K562 (cell line): ENCODE data around the gene TNP1. TPM values are rescaled to one million over a fixed set of nuclear protein-coding genes. Genes with fewer than 3 reads are reported as not detected.

Source experiments
- ATAC-seq: fragments of 200-7000 bp; cut with Tn5 transposase; 3 replicates; pipeline ENCODE4 v1.9.1; 2020; ENCODE audit warnings: moderate library complexity
- BruUV-seq: library from RNA; stranded (reverse); fragments of 400-500 nt; replicated peaks from 2 replicates; lab custom pipeline; 2021; lab: Mats Ljungman, UMichigan
- CTCF ChIA-PET: fragments of 300-600 bp; formaldehyde crosslinking; extraction: SDS; loops from one replicate; lab custom pipeline; 2021; ENCODE audit warnings: low intra/inter-chr PET ratio; lab: Yijun Ruan, JAX
- POLR2A ChIA-PET: fragments of 300-600, 350-650 bp; sonication (Branson Sonifier 250); formaldehyde crosslinking; extraction: SDS; loops from one replicate; lab custom pipeline; 2021; ENCODE audit warnings: antibody characterized with exemption, inconsistent platforms; lab: Yijun Ruan, JAX
- DNase-seq, 4 experiments: peaks; one replicate each; pipeline versions ENCODE4 v3.0.0 to v3.0.0-alpha.2; 2011 to 2018; ENCODE audit warnings: low spot score in 3 of 4, mixed read lengths in 3 of 4; ENCODE audit errors: extremely low read depth in 1 of 4
- FAIRE-seq: peaks from 2 replicates; lab custom pipeline; 2011; peaks lifted over from hg19 to GRCh38; lab: Jason Lieb, UNC
- H2AFZ ChIP-seq: 2 replicates; pipeline ENCODE4 v1.6.0; 2011; ENCODE audit warnings: low read depth, low read length, control low read depth, inconsistent platforms
- H3K27ac ChIP-seq: fragments of 200-600 bp; 3 replicates; pipeline ENCODE4 v1.8.0; 2011; ENCODE audit warnings: low read depth, mild to moderate bottlenecking, control low read depth, inconsistent platforms, low read length, moderate library complexity, mixed read lengths; ENCODE audit errors: extremely low read depth
- H3K27me3 ChIP-seq, 2 experiments: fragments of 300-600 bp in 1 of 2; 2 replicates in 1 of 2; 3 replicates in 1 of 2; pipeline versions ENCODE4 v1.6.0 to v1.8.0; 2011; ENCODE audit warnings: inconsistent platforms in 2 of 2, low read length in 2 of 2, mild to moderate bottlenecking in 1 of 2, mixed read lengths in 1 of 2, moderate library complexity in 1 of 2; ENCODE audit not compliant: control insufficient read depth in 2 of 2, insufficient read depth in 2 of 2
- H3K36me3 ChIP-seq: fragments of 300-600 bp; 3 replicates; pipeline ENCODE4 v1.8.0; 2011; ENCODE audit warnings: mild to moderate bottlenecking, low read length, inconsistent platforms; ENCODE audit not compliant: control insufficient read depth, insufficient read depth
- H3K4me1 ChIP-seq, 2 experiments: fragments of 200-600 bp in 1 of 2; replicated peaks in 1 of 2; 2 replicates in 1 of 2; 3 replicates in 1 of 2; pipeline versions ENCODE4 v1.5.1 to v1.8.0; 2011; ENCODE audit warnings: inconsistent platforms in 2 of 2, low read length in 2 of 2, mild to moderate bottlenecking in 1 of 2, mixed read lengths in 1 of 2, moderate library complexity in 1 of 2; ENCODE audit not compliant: control insufficient read depth in 2 of 2, insufficient read depth in 2 of 2
- H3K4me2 ChIP-seq: 2 replicates; pipeline ENCODE4 v1.6.1; 2011; ENCODE audit warnings: low read length, control low read depth, inconsistent platforms, mixed read lengths; ENCODE audit not compliant: insufficient read depth
- H3K4me3 ChIP-seq: fragments of 200-600 bp; sonication (generic), shearing (Covaris generic); 2 replicates; pipeline ENCODE4 v1.5.1; 2016; ENCODE audit warnings: control low read depth, inconsistent platforms
- H3K79me2 ChIP-seq: fragments of 200-600 bp; 3 replicates; pipeline ENCODE4 v1.8.0; 2011; ENCODE audit warnings: low read length, inconsistent platforms; ENCODE audit not compliant: control insufficient read depth, insufficient read depth
- H3K9ac ChIP-seq, 2 experiments: 2 replicates each; pipeline versions ENCODE4 v1.6.0 to v1.6.1; 2011; ENCODE audit warnings: low read depth in 2 of 2, low read length in 2 of 2, control low read depth in 1 of 2, inconsistent platforms in 1 of 2, mild to moderate bottlenecking in 1 of 2, mixed read lengths in 1 of 2; ENCODE audit not compliant: insufficient read depth in 1 of 2
- H3K9me1 ChIP-seq: one replicate; pipeline ENCODE4 v1.6.0; 2011; ENCODE audit warnings: inconsistent platforms, mild to moderate bottlenecking, low read length, moderate library complexity; ENCODE audit not compliant: control insufficient read depth, insufficient read depth
- H3K9me3 ChIP-seq: replicated peaks from 2 replicates; pipeline ENCODE4 v1.5.1; 2011; ENCODE audit warnings: low read depth, low read length, inconsistent platforms; ENCODE audit not compliant: control insufficient read depth, insufficient read depth
- H4K20me1 ChIP-seq: replicated peaks from 2 replicates; pipeline ENCODE4 v1.6.1; 2011; ENCODE audit warnings: low read length, inconsistent platforms, mixed read lengths; ENCODE audit not compliant: control insufficient read depth, insufficient read depth
- DACH1 ChIP-seq: fragments of 450-650 bp; IDR thresholded peaks from 2 replicates; pipeline ENCODE4 v1.6.1; 2018; ENCODE audit not compliant: partially characterized antibody
- FOSL1 ChIP-seq: fragments of 200-800 bp; sonication (Bioruptor generic); conservative IDR thresholded peaks from 2 replicates; pipeline ENCODE4 v1.6.1; 2016; ENCODE audit warnings: missing genetic modification characterization, missing compliant biosample characterization
- FOXJ2 ChIP-seq: fragments of 200-800 bp; sonication (Bioruptor generic); IDR thresholded peaks from 2 replicates; pipeline ENCODE4 v1.6.1; 2016; ENCODE audit warnings: missing genetic modification characterization, missing compliant biosample characterization
- HEY1 ChIP-seq: fragments of 250-450 bp; sonication (Bioruptor Pico); IDR thresholded peaks from 2 replicates; pipeline ENCODE4 v1.5.0; 2020; ENCODE audit warnings: mild to moderate bottlenecking, moderate library complexity, borderline replicate concordance
- ILK ChIP-seq: fragments of 450-650 bp; IDR thresholded peaks from 2 replicates; pipeline ENCODE4 v1.6.1; 2016; ENCODE audit warnings: missing genetic modification characterization, low read depth, mild to moderate bottlenecking, missing compliant biosample characterization, moderate library complexity, borderline replicate concordance
- IRF9 ChIP-seq: fragments of 450-650 bp; IDR thresholded peaks from 2 replicates; pipeline ENCODE4 v1.6.1; 2016; ENCODE audit warnings: missing biosample characterization, missing genetic modification characterization
- MAFG ChIP-seq: fragments of 450-650 bp; conservative IDR thresholded peaks from 2 replicates; pipeline ENCODE4 v1.6.1; 2016; ENCODE audit warnings: missing genetic modification characterization, missing compliant biosample characterization
- MCM3 ChIP-seq: fragments of 450-650 bp; IDR thresholded peaks from 2 replicates; pipeline ENCODE4 v1.6.1; 2016
- NR2F6 ChIP-seq: fragments of 450-650 bp; formaldehyde crosslinking; IDR thresholded peaks from 2 replicates; pipeline ENCODE4 v1.4.0; 2020; ENCODE audit warnings: mild to moderate bottlenecking
- RAD51 ChIP-seq: fragments of 450-650 bp; IDR thresholded peaks from 2 replicates; pipeline ENCODE4 v1.7.1; 2016; ENCODE audit warnings: low read depth, mild to moderate bottlenecking, borderline replicate concordance
- RHOXF2B ChIP-seq: fragments of 250-450 bp; sonication (Bioruptor Pico); conservative IDR thresholded peaks from 2 replicates; pipeline ENCODE4 v1.5.1; 2021
- SMAD2 ChIP-seq: fragments of 150-350 bp; IDR thresholded peaks from 2 replicates; pipeline ENCODE4 v1.6.1; 2014; ENCODE audit warnings: low read depth, mild to moderate bottlenecking, low read length
- THRAP3 ChIP-seq: fragments of 450-650 bp; IDR thresholded peaks from 2 replicates; pipeline ENCODE4 v1.6.1; 2016; ENCODE audit warnings: mild to moderate bottlenecking, inconsistent platforms, borderline replicate concordance
- ZNF146 ChIP-seq: IDR thresholded peaks from one replicate; pipeline ENCODE4 v1.6.1; 2018; ENCODE audit warnings: missing compliant biosample characterization; ENCODE audit not compliant: unreplicated experiment
- WGBS: fragments of 100-300 bp; shearing (Covaris generic); methylation state at CpG from one replicate; pipeline ENCODE4 v1.1.6; 2016; ENCODE audit warnings: low coverage, mixed read lengths; ENCODE audit not compliant: insufficient coverage; ENCODE audit errors: missing lambda C conversion rate; 5-methylcytosine and 5-hydroxymethylcytosine counted together
- in situ Hi-C: fragments of 300-500 bp; cut with MboI; formaldehyde crosslinking; loops from 4 replicates; pipeline ENCODE4 v1.15.0; 2018; ENCODE audit warnings: inconsistent platforms, mixed read lengths
- intact Hi-C: fragments of 100-400 bp; cut with micrococcal nuclease; formaldehyde crosslinking; loops from 2 replicates; pipeline ENCODE4 v1.14.2; 2022
- polyA plus RNA-seq, 8 experiments: library from polyadenylated mRNA; depleted of rRNA in 4 of 8; stranded (reverse) in 5 of 8; unstranded in 3 of 8; fragments of >200 nt; fragmentation: Nextera tagmentation in 2 of 8; fragmentation: Illumina TruSeq in 1 of 8; extraction: Ambion mirVana in 2 of 8; extraction: Trizol in 1 of 8; gene quantifications; 2 replicates each; pipeline versions ENCODE4 v1.2.1 to v1.2.3, GENCODE V29; 2011 to 2014; ENCODE audit warnings: inconsistent platforms in 1 of 8, missing spikeins in 1 of 8
- total RNA-seq, 7 experiments: library from RNA; depleted of rRNA in 6 of 7; stranded (reverse); fragments of >200 nt in 6 of 7; fragmentation: Illumina TruSeq in 2 of 7; extraction: Trizol in 2 of 7; gene quantifications; 2 replicates each; pipeline versions ENCODE4 v1.2.1 to v1.2.3, GENCODE V29; 2011 to 2021; ENCODE audit warnings: low replicate concordance in 1 of 7

The TNP1 gene
- total and polyA plus RNA-seq, 9 of the 15 experiments (the other 6 are each of a cell fraction or from before 2014, with no cell fraction given): not detected

GRCh38 chr2:216887138-216887537, 27.3 kb upstream of the TNP1 start:
- H3K4me2 ChIP-seq: no peak overlapping the region
- intact Hi-C loops (no loop called here), in situ Hi-C loops (no loop called here)
- H3K27ac ChIP-seq: no peak overlapping the region
- CTCF ChIA-PET: no interaction called here
- no peak for TF ChIP-seq ZNF146 (CRISPR knock-in tag)
- TF ChIP-seq IRF9 (tag): no peak
- TF ChIP-seq ILK: no peak
- TF ChIP-seq MAFG (tag): no peak
- no peak for TF ChIP-seq RAD51
- no peak for TF ChIP-seq DACH1
- no peak for TF ChIP-seq THRAP3
- TF ChIP-seq SMAD2: no peak
- no peak for TF ChIP-seq HEY1 (CRISPR knock-in tag)
- no peak for TF ChIP-seq RHOXF2B (CRISPR knock-in tag)
- TF ChIP-seq FOXJ2: no peak
- no peak for TF ChIP-seq FOSL1 (tag)
- TF ChIP-seq NR2F6: no peak
- no peak for TF ChIP-seq MCM3
- POLR2A ChIA-PET: no interaction called here
- H3K27me3 ChIP-seq: no peaks in the 10 kb centered on the region
- H3K9me1 ChIP-seq: no peaks in the 10 kb centered on the region
- no peak overlapping the region for H3K4me3 ChIP-seq
- no peaks in the 10 kb centered on the region for H3K79me2 ChIP-seq
- DNase-seq (no peak), FAIRE-seq (peak; percentile 23), ATAC-seq (no peak)
- 0 out of 4 replicates have a peak overlapping the region, but pooled peaks of 1 of the 2 experiments have one; percentile 21 for H3K9ac ChIP-seq
- H3K4me1 ChIP-seq: peaks cover 30 to 32% of the 10 kb centered on the region in 2 experiments
- H3K36me3 ChIP-seq: no peaks in the 10 kb centered on the region
- 46% methylated on average over 8 of the region's 8 CpGs for WGBS
- H2AFZ ChIP-seq: no peak overlapping the region
- BruUV-seq: no TSS peak
- H3K9me3 ChIP-seq: no peaks in the 10 kb centered on the region
- no peaks in the 10 kb centered on the region for H4K20me1 ChIP-seq
